Suppressor macrophage treated with lipopolysaccharide for 1 hour (primary cell): ENCODE data around the gene MAP2K5.

Source experiments
- DNase-seq, 3 donors: peaks; one replicate each; pipeline ENCODE4 v3.0.0-alpha.2; 2020 to 2022

MAP2K5 gene

GRCh38 chr15:67560320-67560719 lies 17.8 kb downstream of the MAP2K5 start:
- no peak for DNase-seq

DNA sequence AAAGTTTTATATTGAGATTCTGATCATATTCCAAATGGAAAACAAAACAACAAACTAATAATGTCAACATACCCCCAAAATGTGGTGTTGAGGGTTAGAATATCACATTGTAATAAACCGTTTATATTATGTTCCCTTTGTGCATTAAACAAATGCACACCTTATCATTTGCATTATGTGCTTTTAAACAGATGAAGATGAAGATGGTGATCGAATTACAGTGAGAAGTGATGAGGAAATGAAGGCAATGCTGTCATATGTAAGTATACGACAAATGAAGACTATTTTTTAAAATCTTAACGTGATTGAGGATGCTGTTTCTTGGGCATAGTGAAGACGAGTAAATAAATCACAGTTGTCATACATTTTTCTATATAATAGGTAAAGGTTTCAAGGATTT lies 20.6 kb downstream of the MAP2K5 start:
- DNase-seq = no peak

DNA sequence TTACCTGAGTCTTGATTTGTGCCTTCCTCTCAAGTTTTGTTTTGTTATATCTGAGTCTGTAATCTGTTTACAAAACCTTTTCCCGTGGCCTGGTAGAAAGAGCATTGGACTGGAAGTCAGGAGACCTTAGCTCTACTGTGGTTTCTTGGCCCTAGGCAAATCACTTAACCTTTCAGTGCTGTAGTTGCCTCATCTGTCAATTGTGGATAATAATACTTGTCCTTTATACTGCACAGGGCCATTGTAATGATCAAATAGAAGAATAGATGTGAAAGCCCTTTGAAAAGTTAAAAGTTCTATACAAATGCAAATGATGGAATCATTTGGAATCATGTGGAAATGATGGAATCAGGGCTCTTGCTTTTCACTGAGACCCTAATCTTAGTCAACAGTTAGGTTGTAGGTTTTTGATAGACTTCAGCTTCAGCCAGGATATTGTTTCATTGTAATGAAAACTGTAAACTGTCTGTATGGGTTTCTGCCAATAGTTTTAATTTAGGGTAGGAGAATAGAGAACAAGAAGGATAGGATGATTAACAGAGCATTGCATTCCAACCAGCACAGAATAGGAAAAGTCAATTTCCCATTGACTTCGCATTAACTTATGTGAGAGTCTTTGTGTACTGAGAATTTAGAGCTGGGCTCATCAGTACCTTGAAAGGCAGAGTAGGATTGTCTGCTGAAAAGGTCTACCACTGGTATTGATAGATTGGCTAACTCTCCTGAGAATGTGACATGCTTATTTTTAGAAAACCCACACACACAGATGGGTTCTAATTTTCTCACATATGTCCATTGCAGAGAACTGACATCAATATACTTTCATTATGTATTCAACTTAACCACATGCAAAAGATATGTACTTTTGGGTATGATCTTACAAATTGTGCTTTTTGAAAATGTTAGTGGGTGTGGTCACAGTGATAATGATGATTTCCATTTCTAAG lies 21.8 kb downstream of the MAP2K5 start:
- DNase-seq = no peak

DNA sequence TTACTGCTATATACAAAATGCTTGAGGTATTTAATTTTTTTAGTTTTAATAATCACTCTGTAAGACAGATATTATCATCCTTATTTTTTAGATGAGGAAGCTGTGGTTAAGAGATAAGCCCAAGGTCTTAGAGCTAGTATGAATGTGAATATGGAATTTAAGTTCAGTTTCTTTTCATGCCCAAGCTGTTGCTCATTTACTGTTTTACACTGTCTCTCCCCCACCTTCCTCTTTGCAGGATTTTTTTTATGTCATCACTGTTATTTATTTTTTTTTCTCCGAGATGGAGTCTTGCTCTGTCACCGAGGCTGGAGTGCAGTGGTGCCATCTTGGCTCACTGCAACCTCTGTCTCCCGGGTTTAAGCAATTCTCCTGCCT lies 22.5 kb downstream of the MAP2K5 start:
- peak in 2 of 3 donors; percentile 24 to 34 for DNase-seq

DNA sequence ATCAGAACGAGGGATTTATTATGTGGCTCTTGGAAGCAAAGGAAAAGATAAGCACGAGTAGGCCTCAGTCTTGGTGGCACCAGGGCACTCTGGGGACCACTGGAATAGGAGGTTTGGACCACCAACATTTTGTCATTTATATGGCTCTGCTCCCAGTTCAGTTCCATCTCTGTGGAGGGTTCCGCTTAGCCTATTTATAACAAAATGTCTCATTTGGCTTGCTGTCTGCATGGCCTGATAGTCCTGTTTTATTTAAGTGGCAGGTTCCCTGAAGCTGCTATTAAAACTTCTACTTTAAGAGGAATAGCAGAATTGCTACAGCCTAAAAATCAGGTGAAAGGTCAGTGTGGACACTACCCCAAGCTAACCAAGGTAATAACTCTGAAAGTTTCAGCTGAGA lies 27.2 kb downstream of the MAP2K5 start:
- no peak for DNase-seq

DNA sequence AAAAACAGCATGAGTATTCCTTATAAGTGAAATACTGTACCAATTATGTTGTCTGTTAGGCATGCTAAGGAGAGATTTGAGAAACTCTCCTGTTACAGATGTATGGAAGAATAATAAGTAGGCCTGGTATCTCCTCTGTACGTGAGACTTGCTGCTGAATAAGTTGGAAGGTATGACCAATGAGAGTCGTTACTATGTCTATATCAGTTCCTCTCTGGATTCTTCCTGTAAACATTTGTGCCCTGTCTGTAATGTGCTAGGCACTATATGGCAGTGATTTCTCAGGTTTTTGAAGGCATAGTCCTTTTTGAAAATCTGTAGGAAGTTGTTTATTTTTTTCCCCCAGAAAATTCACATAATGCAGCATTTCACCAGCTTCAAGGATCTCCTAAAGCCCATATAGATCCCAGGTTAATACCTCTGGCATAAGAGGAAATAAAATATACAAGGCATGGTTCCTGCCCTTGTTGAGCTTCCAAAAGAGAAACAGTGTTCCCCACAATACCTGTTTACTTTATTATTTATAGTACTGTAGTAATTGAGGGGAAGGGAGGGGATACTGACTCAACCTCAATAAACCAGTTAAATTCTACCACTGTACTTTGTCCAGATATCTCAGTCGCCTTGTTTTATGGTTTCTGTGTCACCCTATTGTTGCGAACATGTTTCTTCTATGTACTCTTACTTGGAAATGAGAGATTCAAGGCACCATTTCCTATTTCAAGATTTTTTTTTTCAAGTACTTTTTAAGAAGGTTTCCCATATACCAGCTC lies 28.6 kb downstream of the MAP2K5 start:
- no peak for DNase-seq

- DNase-seq = no peak
These were observed 29.3 kb downstream of the MAP2K5 start for GRCh38 chr15:67571648-67572415.

- peak; percentile 21 to 30 (median 25) for DNase-seq
These were observed 30.7 kb downstream of the MAP2K5 start for GRCh38 chr15:67573194-67573593.

GRCh38 chr15:67575039-67575502 lies 32.6 kb downstream of the MAP2K5 start:
- DNase-seq = peak; percentile 61 to 68 (median 63)

DNA sequence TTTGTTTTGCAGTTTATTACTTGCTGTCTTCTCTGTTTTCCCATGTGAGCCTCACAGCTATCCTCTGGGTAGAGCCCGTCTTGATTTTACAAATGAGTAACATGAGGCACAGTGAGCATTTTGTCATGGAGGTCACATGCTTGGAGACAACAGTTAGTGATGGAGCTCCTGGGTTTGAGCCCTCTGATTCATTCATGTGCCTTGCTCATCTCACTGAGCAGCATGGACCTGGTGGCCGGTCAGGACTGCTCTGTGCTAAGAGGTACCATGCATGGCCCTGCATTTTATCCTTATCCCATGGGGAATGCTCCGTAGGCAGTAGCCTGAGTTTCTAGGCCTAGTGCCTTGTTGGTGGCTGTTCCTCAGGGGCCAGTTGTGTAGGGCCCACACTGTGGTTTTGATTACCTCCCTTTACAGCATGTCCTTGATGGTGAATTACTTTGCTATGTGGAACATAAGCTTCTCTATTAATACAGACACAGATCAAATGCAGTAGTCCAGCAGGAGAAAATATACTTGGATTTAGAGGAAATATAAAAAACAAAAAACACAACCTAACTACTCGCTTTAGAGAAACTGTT lies 35.6 kb downstream of the MAP2K5 start:
- DNase-seq = no peak

- no peak for DNase-seq
These were observed 36.7 kb downstream of the MAP2K5 start for GRCh38 chr15:67579164-67579563.

DNA sequence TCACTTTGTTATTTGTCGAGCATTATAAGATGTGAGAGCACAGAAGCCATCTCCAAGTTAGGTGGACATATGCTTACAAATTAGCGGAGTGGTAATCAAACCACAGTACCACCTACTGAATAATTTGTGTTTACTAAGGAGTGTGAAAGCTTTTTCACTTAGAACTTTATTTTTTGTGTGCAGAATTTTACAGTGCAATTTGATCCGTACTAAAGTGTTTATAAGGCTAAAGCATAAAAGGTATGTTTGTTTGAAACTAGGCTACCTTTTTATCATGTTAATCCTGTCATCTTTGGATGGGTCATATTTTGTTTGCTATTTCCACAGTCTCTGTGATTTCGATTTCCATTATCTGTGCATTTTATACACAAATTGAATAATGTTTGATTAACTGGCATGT lies 37.5 kb downstream of the MAP2K5 start:
- no peak for DNase-seq

DNA sequence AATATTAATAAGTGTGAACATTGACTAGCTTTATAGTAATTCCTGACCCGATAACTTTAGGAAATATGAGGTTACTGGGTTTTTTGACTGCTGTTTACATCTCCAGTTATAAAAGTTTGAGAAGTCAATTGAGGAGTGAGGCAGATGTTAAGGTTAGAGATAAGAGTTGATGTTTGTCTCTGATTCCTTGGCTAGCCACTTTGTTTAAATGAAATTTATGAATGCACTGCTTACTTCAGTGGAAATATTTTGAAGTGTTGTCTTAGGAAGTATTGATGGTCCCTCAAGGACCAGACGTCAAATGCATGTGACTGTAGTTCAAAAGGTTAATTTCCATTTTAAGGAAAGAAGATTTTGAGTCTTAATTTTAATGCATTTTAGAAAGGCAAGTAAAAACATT lies 41.7 kb downstream of the MAP2K5 start:
- no peak for DNase-seq

GRCh38 chr15:67585681-67586080 lies 43.2 kb downstream of the MAP2K5 start:
- DNase-seq = no peak

- DNase-seq = no peak
These were observed 44.8 kb downstream of the MAP2K5 start for GRCh38 chr15:67587331-67587730.

GRCh38 chr15:67587754-67588153 lies 45.3 kb downstream of the MAP2K5 start:
- no peak for DNase-seq

DNA sequence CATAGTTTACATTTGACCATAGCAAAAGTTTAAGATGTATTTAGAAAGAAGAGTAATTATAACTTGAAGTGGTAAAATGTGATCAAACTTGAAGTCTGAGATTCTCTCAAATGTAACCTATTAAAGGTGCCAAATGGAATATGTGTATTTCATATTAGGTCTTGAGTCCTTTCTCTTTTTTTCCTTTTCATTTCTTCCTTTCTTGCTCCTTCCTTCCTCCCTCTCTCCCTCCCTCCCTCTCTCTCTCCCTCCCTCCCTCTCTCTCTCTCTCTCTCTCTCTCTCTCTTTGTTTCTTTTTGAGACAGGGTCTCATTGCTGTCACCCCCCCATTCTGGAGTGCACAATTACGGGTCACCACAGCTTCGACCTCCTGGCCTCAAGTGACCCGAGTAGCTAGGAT lies 47.7 kb downstream of the MAP2K5 start:
- no peak for DNase-seq

DNA sequence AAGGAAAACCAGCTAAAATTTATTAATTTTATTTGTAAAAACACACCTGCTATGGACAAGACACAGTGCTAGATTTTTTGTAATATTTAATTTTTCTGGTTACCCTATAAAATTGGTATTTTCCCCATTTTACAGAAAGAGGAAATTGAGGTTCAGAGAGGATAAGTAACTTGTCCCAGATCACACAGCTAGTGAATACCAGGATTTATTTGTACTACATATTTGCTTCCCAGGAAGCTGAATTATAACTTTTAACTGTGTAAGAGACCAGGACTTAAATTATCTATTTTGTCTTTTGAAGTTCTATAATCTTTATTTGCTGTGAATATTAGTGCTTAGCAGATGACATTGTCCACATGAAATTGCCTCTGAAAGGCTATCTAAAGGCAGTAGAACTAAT lies 49.7 kb downstream of the MAP2K5 start:
- no peak for DNase-seq

DNA sequence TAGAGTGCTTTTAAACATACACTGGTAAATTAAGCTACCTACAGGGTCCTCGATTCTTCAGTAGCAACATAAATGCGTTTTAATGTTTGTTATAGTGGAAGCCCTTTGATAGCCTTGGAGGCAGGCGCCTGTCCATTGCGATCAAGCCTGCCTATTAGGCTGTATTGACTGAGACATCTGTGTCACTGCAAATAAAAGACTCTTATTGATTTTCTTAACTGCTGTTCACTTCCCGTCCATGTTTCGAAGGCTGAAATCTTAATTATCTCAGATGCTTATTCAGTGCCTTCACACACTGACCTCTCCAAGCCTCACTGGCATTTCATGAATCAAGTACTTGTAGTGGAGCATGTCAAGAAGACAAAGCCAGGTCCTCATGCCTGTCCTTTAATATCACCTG lies 51.1 kb downstream of the MAP2K5 start:
- no peak for DNase-seq

GRCh38 chr15:67594770-67595169 lies 52.3 kb downstream of the MAP2K5 start:
- DNase-seq = no peak

DNA sequence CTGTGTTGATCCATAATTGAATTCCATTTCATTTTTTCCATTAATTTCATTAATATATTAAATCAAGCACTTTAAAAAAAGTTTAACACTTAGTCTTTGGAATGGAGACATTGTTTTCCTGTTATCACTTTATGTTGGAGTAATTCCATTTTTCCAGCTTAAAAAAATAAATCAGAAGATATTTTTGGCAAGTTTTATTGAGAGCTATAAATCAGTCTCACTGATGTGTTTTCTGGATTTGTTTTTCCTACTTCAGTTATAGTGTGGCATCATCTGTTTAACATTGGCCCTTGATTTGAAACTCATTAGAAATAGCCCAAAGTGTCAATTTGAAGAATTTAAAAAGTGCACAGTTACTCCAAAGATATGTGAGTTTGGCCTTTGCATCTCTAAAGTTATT lies 53.1 kb downstream of the MAP2K5 start:
- DNase-seq = no peak

DNA sequence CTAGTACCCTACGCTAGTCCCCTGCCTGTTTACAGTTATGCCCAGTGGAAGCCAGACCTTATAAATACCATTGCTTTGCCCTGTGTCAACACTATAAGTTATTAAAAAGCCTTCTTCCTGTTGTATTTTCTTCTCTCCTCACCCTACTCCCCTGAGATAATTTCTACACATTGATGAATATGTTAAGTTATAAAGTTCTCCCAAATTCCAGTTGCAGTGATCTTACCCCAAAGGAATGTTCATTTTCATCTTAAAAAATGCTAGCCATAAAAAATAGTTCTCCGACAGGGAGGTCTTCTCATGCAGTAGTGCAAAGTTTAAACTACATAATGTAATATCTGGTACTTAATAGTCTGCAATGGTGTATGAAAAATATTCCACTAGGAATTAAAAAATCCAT lies 58.6 kb downstream of the MAP2K5 start:
- DNase-seq = no peak

GRCh38 chr15:67603063-67603462 lies 60.6 kb downstream of the MAP2K5 start:
- no peak for DNase-seq
